Measurements from ENCODE around the gene CACNA2D2. TPM values are rescaled to one million over a fixed set of nuclear protein-coding genes. Genes with fewer than 3 reads are reported as not detected.

The CACNA2D2 gene
- total RNA-seq, 1 donor from 2014 or later = 2.4 TPM

- DNase-seq (ENCODE audit: low spot score in 2 of 2) (no peak), FAIRE-seq (no peak)
Measured at GRCh38 chr3:50408443-50408944, 94.9 kb downstream of the CACNA2D2 start.

- DNase-seq (ENCODE audit: low spot score in 2 of 2) = no peak
- no peak for FAIRE-seq
Measured at GRCh38 chr3:50406487-50406886, 96.9 kb downstream of the CACNA2D2 start.

- DNase-seq (ENCODE audit: low spot score in 2 of 2) = no peak
- FAIRE-seq = no peak
Measured at GRCh38 chr3:50405249-50405648, 98.2 kb downstream of the CACNA2D2 start.

GRCh38 chr3:50401978-50402595 is 101.3 kb downstream of the CACNA2D2 start:
- DNase-seq (ENCODE audit: low spot score in 2 of 2) = no peak
- no peak for FAIRE-seq

- FAIRE-seq = no peak
- no peak for DNase-seq (ENCODE audit: low spot score in 2 of 2)
Measured at GRCh38 chr3:50396502-50396901, 106.9 kb downstream of the CACNA2D2 start.

- DNase-seq (ENCODE audit: low spot score in 2 of 2) (no peak), FAIRE-seq (no peak)
Measured at GRCh38 chr3:50395070-50395860, 108.2 kb downstream of the CACNA2D2 start.

DNA sequence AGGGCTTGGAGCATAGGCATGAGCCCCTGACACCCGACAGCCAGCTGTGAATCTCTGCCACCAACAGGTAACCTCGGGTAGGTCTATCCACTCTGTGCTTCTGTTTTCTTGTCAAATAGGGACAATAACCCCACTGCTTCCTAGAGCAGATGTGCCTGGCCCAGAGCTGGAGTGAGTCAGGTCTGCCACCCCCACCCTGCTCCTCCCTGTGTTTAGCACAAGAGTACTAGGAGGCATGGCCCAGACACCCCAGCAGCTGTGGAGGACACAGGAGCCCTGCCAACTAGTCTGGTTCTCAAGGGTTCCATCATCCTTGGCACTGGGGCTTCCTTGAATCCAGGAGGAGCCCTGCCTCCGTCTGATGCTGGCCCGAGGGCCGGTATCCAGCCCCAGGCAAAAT is 110.4 kb downstream of the CACNA2D2 start:
- FAIRE-seq = no peak
- no peak for DNase-seq (ENCODE audit: low spot score in 2 of 2)

GRCh38 chr3:50392101-50392715 is 111.2 kb downstream of the CACNA2D2 start:
- FAIRE-seq (no peak), DNase-seq (ENCODE audit: low spot score in 2 of 2) (no peak)

GRCh38 chr3:50390508-50391224 is 112.8 kb downstream of the CACNA2D2 start:
- DNase-seq (ENCODE audit: low spot score in 2 of 2) (peak in 1 of 2 donors; percentile 55), FAIRE-seq (no peak)

DNA sequence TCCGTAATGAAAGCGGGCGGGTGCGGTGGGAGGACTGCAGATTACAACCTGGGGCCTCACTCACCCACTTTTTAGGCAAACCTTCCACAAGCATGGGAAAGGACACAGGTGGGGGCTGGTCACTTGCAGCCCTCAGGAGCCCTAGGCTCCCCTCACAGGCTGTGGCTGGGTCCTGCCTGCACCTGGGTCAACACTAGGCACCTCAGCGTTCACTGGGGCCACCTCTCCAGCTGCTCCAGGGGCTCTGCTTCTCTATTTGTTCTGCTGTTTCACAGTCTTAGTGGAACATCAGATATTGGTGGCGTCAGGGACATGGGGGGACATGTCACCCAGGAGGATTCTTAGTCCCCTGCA is 114.0 kb downstream of the CACNA2D2 start:
- no peak for FAIRE-seq

DNA sequence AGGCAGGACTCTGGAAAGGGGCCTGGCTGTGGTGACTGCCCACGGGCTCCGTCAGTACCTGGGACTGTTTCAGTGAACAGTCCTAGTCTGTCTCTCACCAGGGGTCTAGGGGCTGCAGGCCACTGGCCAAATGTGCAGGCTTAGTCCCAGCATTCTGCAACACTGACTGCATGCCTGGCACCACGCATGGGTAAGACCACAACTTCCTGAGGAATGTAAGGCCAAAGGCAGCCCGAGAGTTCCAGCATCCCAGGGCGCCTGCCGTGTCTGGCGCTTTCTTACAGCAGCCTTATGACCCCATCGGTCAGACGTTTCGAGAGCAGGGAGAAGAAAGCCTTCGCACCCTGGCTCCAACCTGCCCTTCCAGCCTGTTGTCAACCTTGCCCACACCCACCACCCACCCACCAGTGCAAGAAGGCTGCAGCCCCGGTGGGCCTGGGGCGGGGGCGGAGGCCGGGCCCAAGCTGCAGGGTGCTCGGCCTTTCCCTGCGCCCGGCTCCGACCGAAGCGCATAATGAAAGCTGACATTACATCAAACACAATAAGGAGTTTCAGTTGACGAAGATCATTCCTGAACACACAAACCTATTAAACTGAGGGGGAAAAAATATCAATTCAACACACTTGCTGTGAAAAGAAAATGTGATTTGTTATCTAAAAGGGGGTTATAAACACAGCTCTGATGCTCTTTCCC is 114.6 kb downstream of the CACNA2D2 start:
- DNase-seq (ENCODE audit: low spot score in 2 of 2) (no peak), FAIRE-seq (no peak)

More for the DNA sequence above, 114.0 kb downstream of the CACNA2D2 start:
- no peak for DNase-seq (ENCODE audit: low spot score in 2 of 2)

GRCh38 chr3:50388016-50388719 is 115.3 kb downstream of the CACNA2D2 start:
- DNase-seq (ENCODE audit: low spot score in 2 of 2) (peak; percentile 54 to 77), FAIRE-seq (no peak)

DNA sequence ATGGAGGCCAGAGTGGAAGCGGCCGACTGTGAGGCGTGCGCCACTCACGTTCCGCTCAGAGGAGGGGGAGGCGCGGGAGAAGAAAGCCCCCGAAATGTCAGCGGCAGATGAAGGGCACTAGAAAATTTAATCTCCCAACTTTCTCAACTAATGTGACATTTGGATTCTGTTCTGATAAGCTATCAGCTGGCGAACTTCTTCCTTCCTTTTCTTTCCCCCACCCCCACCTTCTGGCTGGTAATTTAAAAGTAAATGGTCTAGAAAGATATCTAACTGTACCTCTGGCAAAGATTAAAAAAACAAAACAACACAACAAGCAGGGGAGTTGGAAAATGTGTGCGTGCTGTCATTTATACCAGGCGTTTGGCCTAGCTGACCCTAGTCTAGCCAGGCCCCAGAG is 117.7 kb downstream of the CACNA2D2 start:
- no peak for FAIRE-seq
- DNase-seq (ENCODE audit: low spot score in 2 of 2) = no peak

DNA sequence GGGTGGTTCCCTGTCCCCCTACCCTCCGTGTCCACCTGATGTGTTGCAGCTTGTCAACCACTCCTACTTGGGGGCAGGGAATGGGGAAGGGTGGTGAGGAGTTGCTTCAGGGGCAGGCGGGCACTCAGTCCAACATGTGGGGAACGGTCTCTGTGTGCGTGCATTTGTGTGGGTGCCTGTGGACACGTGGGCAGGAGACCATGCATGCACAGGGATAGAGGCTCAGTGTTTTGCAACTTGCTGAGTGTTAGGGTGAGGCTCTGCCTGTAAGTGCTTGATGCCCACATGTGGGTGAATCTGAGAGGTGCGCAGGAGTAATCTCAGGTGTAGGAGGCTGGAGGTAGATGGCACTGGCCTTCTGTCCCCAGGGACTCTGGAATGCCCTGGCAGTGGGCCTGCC is 119.7 kb downstream of the CACNA2D2 start:
- no peak for FAIRE-seq

DNA sequence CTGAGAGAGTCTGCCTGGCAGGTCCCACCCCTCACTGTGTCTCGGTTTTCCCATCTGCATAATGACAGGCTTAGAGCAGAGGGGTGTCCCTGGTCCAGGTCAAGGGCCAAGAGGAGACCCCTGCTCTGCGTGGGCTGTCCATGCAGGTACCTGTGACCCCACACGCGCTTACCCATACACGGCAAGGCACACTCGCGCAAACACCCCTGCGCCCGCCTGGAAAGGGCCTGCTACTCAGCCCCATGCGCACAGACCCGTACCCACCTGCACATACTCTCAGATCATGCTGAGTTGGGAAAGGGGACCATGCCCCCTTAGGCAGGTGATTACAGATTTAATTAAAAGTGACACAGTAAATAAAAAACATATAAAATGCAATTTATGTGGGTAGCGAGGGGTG is 120.7 kb downstream of the CACNA2D2 start:
- FAIRE-seq = no peak
- no peak for DNase-seq (ENCODE audit: low spot score in 2 of 2)

More for the DNA sequence above, 119.7 kb downstream of the CACNA2D2 start:
- DNase-seq (ENCODE audit: low spot score in 2 of 2) = peak in 1 of 2 donors; percentile 4

DNA sequence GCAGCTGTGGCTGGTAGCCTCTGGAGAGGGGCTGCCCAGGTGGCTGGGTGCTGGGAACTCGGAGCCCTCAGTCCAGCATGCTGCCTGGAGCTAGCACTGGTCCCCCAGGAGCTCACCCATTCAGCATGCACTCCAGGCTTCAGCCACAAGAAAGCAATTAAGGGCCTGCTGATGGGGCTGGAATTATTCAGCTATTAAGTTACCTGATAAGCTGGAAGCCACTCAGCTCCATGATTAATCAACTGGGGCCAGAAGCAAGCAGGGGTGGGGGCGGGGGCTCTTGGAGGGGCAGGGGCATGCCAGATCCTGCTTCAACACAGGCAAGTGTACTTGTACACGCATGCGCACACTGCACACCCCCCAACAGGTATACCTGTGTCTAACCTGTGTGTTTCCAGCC is 122.1 kb downstream of the CACNA2D2 start:
- no peak for DNase-seq (ENCODE audit: low spot score in 2 of 2)

GRCh38 chr3:50380405-50381085 is 122.9 kb downstream of the CACNA2D2 start:
- FAIRE-seq = no peak

More for the DNA sequence above, 122.1 kb downstream of the CACNA2D2 start:
- no peak for FAIRE-seq

DNA sequence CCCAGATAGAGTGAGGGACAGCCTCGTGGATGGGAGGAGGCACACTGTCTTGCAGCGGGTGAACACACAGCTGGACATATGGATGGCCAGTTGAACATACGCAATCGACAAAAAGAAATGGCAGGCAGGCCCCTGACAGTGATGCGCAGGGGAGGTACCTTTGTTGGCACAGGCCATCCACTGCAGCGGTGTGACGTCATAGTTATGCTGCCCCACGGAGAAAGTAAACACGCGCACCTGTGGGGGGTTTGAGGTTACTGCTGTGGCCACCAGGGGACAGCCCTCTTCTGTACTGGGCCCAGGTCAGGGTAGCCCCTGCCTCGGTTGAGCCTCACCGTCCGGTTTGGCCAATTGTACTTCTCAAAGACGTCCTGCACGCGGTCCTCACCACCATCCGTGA is 124.7 kb downstream of the CACNA2D2 start:
- FAIRE-seq = no peak
- DNase-seq (ENCODE audit: low spot score in 2 of 2) = no peak

More at GRCh38 chr3:50380405-50381085, 122.9 kb downstream of the CACNA2D2 start:
- DNase-seq (ENCODE audit: low spot score in 2 of 2) = no peak

GRCh38 chr3:50378024-50378423 is 125.4 kb downstream of the CACNA2D2 start:
- no peak for FAIRE-seq

More at GRCh38 chr3:50378024-50378423, 125.4 kb downstream of the CACNA2D2 start:
- DNase-seq (ENCODE audit: low spot score in 2 of 2) = no peak
